Measurements from ENCODE around the gene NSUN6. TPM values are rescaled to one million over a fixed set of nuclear protein-coding genes. Genes with fewer than 3 reads are reported as not detected.
A peak's percentile ranks its signal among the peaks of the same experiment; 100 is the strongest.
"Not testable (repeated sequence)": the region's sequence is repeated elsewhere in the genome, so short reads cannot be mapped to it uniquely, and the experiment has no call there.

NSUN6 gene
- total RNA-seq, 4 donors from 2014 or later = 18.6 to 104 (median 22.5) TPM

- peaks cover 10 to 13% of the 10 kb centered on the region in 2 donors for H3K4me1 ChIP-seq
- H3K27me3 ChIP-seq = no peaks in the 10 kb centered on the region
- TF ChIP-seq CTCF (IDR thresholded peaks at IDR 0.05) (no peak), POLR2A (IDR thresholded peaks at IDR 0.05) (no peak)
- intact Hi-C loops (cut with DNase I) = no loop called here
- no peak overlapping the region for H3K27ac ChIP-seq
- no peaks in the 10 kb centered on the region for H3K36me3 ChIP-seq
- H3K4me3 ChIP-seq (replicated peaks in 1 of 3) = no peak overlapping the region
- 91 to 94% methylated on average over 3 of the region's 3 CpGs for WGBS, 2 donors
- H3K9me3 ChIP-seq = no peaks in the 10 kb centered on the region
- no peak for DNase-seq
These were observed 1.7 kb upstream of the NSUN6 start for GRCh38 chr10:18653112-18653511.

GRCh38 chr10:18650404-18650997 is 886 bp downstream of the NSUN6 start:
- Histone ChIP-seq H3K4me1 (peaks cover 4 to 13% of the 10 kb centered on the region in 2 donors), H3K4me3 (replicated peaks in 1 of 3) (peak overlapping the region in 2 of 3 donors; percentile 28 to 48), H3K27me3 (no peaks in the 10 kb centered on the region), H3K36me3 (no peaks in the 10 kb centered on the region), H3K27ac (no peak overlapping the region), H3K9me3 (no peaks in the 10 kb centered on the region)
- intact Hi-C loops (cut with DNase I) = no loop called here
- no peak for TF ChIP-seq CTCF (IDR thresholded peaks at IDR 0.05)
- no peak for TF ChIP-seq POLR2A (IDR thresholded peaks at IDR 0.05)
- DNase-seq = no peak
- 6 to 7% methylated on average over 6 of the region's 6 CpGs for whole genome bisulfite sequencing, 2 donors

GRCh38 chr10:18649364-18649959 is 1.9 kb downstream of the NSUN6 start:
- Histone ChIP-seq H3K27me3 (no peaks in the 10 kb centered on the region), H3K27ac (no peak overlapping the region), H3K4me1 (peaks cover 4 to 13% of the 10 kb centered on the region in 2 donors), H3K4me3 (replicated peaks in 1 of 3) (no peak overlapping the region), H3K36me3 (no peaks in the 10 kb centered on the region), H3K9me3 (no peaks in the 10 kb centered on the region)
- DNase-seq = no peak
- TF ChIP-seq CTCF (IDR thresholded peaks at IDR 0.05) (no peak), POLR2A (IDR thresholded peaks at IDR 0.05) (no peak)
- intact Hi-C loops (cut with DNase I) = no loop called here
- WGBS, 2 donors = 64 to 70% methylated on average over 7 of the region's 7 CpGs

GRCh38 chr10:18647945-18648344 is 3.4 kb downstream of the NSUN6 start:
- no peaks in the 10 kb centered on the region for H3K27me3 ChIP-seq
- no peak for TF ChIP-seq POLR2A (IDR thresholded peaks at IDR 0.05)
- WGBS, 2 donors = 97 to 99% methylated on average over 3 of the region's 3 CpGs
- peaks cover 4 to 13% of the 10 kb centered on the region in 2 donors for H3K4me1 ChIP-seq
- DNase-seq = no peak
- H3K9me3 ChIP-seq = no peaks in the 10 kb centered on the region
- H3K36me3 ChIP-seq = no peaks in the 10 kb centered on the region
- intact Hi-C loops (cut with DNase I) = no loop called here
- no peak overlapping the region for H3K27ac ChIP-seq
- H3K4me3 ChIP-seq (replicated peaks in 1 of 3) = no peak overlapping the region

- H3K9me3 ChIP-seq = no peaks in the 10 kb centered on the region
- H3K27ac ChIP-seq = no peak overlapping the region
- peaks cover 4 to 13% of the 10 kb centered on the region in 2 donors for H3K4me1 ChIP-seq
- no peak overlapping the region for H3K4me3 ChIP-seq (replicated peaks in 1 of 3)
- intact Hi-C loops (cut with DNase I) = no loop called here
- no peaks in the 10 kb centered on the region for H3K36me3 ChIP-seq
- TF ChIP-seq POLR2A (IDR thresholded peaks at IDR 0.05) = no peak
- no peak for TF ChIP-seq CTCF (IDR thresholded peaks at IDR 0.05)
- 90 to 93% methylated on average over 2 of the region's 2 CpGs for WGBS, 2 donors
- H3K27me3 ChIP-seq = no peaks in the 10 kb centered on the region
- DNase-seq = no peak
These were observed 4.2 kb downstream of the NSUN6 start for GRCh38 chr10:18647151-18647550.

GRCh38 chr10:18639719-18640118 is 11.7 kb downstream of the NSUN6 start:
- H3K27me3 ChIP-seq; DNase-seq; H3K4me3 ChIP-seq (replicated peaks in 1 of 3); intact Hi-C loops (cut with DNase I); H3K27ac ChIP-seq; H3K36me3 ChIP-seq; H3K9me3 ChIP-seq: not testable (repeated sequence)
- H3K4me1 ChIP-seq = peaks cover 0 to 11% of the 10 kb centered on the region in 2 donors
- WGBS, 2 donors = 98% methylated on average over 2 of the region's 2 CpGs

GRCh38 chr10:18637400-18637799 is 14.0 kb downstream of the NSUN6 start:
- H3K9me3 ChIP-seq; H3K27ac ChIP-seq; DNase-seq; H3K4me3 ChIP-seq (replicated peaks in 1 of 3); H3K36me3 ChIP-seq; intact Hi-C loops (cut with DNase I); H3K27me3 ChIP-seq: not testable (repeated sequence)
- H3K4me1 ChIP-seq = peaks cover 0 to 11% of the 10 kb centered on the region in 2 donors
- 93 to 98% methylated on average over 1 of the region's 1 CpG for WGBS, 2 donors

All from thyroid gland (tissue), 4 donors.